Adrenal gland (tissue), 5 donors: ENCODE measurements around the gene PPP2R5D.

ENCODE experiments used
- CTCF ChIP-seq, 6 experiments: fragments of 450-650 bp in 4 of 6; fragments of 200-600 bp in 2 of 6; sonication (generic) in 1 of 6; IDR thresholded peaks; 1 replicate in 5 of 6; 2 replicates in 1 of 6; pipeline versions ENCODE4 v1.5.1 to v1.8.0; 2016 to 2021; ENCODE audit warnings: antibody characterized with exemption in 6 of 6, mild to moderate bottlenecking in 2 of 6, moderate library complexity in 1 of 6
- POLR2A ChIP-seq, 2 donors: fragments of 450-650 bp; IDR thresholded peaks; one replicate each; pipeline ENCODE4 v1.6.1; 2017; ENCODE audit warnings: antibody characterized with exemption in 2 of 2, mild to moderate bottlenecking in 2 of 2, moderate library complexity in 1 of 2
- donor health status: DM: no; HTN: no; CAD: no.

GRCh38 chr6:42993445-42993844 is 9.1 kb downstream of the PPP2R5D start:
- TF ChIP-seq CTCF (IDR thresholded peaks at IDR 0.05) (no peak), POLR2A (IDR thresholded peaks at IDR 0.05) (no peak)
